Neural cell (in vitro differentiated cells): ENCODE data around the gene WFIKKN1. TPM values are rescaled to one million over a fixed set of nuclear protein-coding genes. Genes with fewer than 3 reads are reported as not detected.

Experiments
- H2AFZ ChIP-seq: fragments of 200-600, 300-800 bp; sonication (generic), shearing (Covaris generic); 2 replicates; pipeline ENCODE4 v1.6.0; 2014; ENCODE audit warnings: low read depth, mild to moderate bottlenecking, antibody characterized with exemption, low read length, moderate library complexity
- H3F3A ChIP-seq: fragments of 200-600 bp; shearing (Covaris generic); 2 replicates; pipeline ENCODE4 v1.6.1; 2016; ENCODE audit warnings: mild to moderate bottlenecking, moderate library complexity, mixed read lengths, antibody characterized with exemption, low read length; ENCODE audit not compliant: insufficient read depth, poor library complexity, severe bottlenecking
- H3K27ac ChIP-seq: fragments of 200-600, 300-800 bp; sonication (generic), shearing (Covaris generic); 2 replicates; pipeline ENCODE4 v1.5.1; 2014; ENCODE audit warnings: mild to moderate bottlenecking, low read length, moderate library complexity
- H3K27me3 ChIP-seq: fragments of 300-800, 200-600 bp; sonication (generic), shearing (Covaris generic); 2 replicates; pipeline ENCODE4 v1.6.0; 2014; ENCODE audit warnings: mild to moderate bottlenecking, low read depth, low read length, moderate library complexity; ENCODE audit not compliant: insufficient read depth
- H3K36me3 ChIP-seq: fragments of 300-800, 200-600 bp; sonication (generic), shearing (Covaris generic); 2 replicates; pipeline ENCODE4 v1.5.1; 2014; ENCODE audit warnings: mild to moderate bottlenecking, antibody characterized with exemption, low read length, moderate library complexity; ENCODE audit not compliant: insufficient read depth
- H3K4me2 ChIP-seq: fragments of 300-800, 200-600 bp; sonication (generic), shearing (Covaris generic); 2 replicates; pipeline ENCODE4 v1.6.0; 2014; ENCODE audit warnings: mild to moderate bottlenecking, low read length
- H3K4me3 ChIP-seq: fragments of 300-800, 200-600 bp; sonication (generic), shearing (Covaris generic); 2 replicates; pipeline ENCODE4 v1.5.1; 2014; ENCODE audit warnings: mild to moderate bottlenecking, low read length, moderate library complexity
- H3K79me2 ChIP-seq: fragments of 200-600 bp; shearing (Covaris generic); replicated peaks from 2 replicates; pipeline ENCODE4 v1.6.0; 2014; ENCODE audit warnings: mild to moderate bottlenecking, low read length, moderate library complexity; ENCODE audit not compliant: insufficient read depth
- H3K9ac ChIP-seq: fragments of 300-800, 200-600 bp; sonication (generic), shearing (Covaris generic); 2 replicates; pipeline ENCODE4 v1.6.1; 2016; ENCODE audit warnings: mild to moderate bottlenecking, low read length, mixed read lengths
- H3K9me2 ChIP-seq: fragments of 200-600 bp; shearing (Covaris generic); 2 replicates; pipeline ENCODE4 v1.6.1; 2016; ENCODE audit warnings: mild to moderate bottlenecking, low read length, mixed read lengths; ENCODE audit not compliant: insufficient read depth
- H3K9me3 ChIP-seq: fragments of 200-600, 300-800 bp; sonication (generic), shearing (Covaris generic); 2 replicates; pipeline ENCODE4 v1.6.1; 2016; ENCODE audit warnings: mild to moderate bottlenecking, mixed run types, low read length, moderate library complexity, mixed read lengths
- H4K20me1 ChIP-seq: fragments of 200-600 bp; shearing (Covaris generic); 2 replicates; pipeline ENCODE4 v1.6.1; 2016; ENCODE audit warnings: mild to moderate bottlenecking, mixed run types; ENCODE audit not compliant: insufficient read depth
- CTCF ChIP-seq: fragments of 450-650 bp; IDR thresholded peaks from 2 replicates; pipeline ENCODE4 v1.5.1; 2014; ENCODE audit warnings: antibody characterized with exemption, mild to moderate bottlenecking, moderate library complexity; ENCODE audit not compliant: poor library complexity, severe bottlenecking
- EP300 ChIP-seq: fragments of 450-650 bp; conservative IDR thresholded peaks from 2 replicates; pipeline ENCODE4 v1.6.1; 2014; ENCODE audit warnings: antibody characterized with exemption, mild to moderate bottlenecking, moderate library complexity; ENCODE audit not compliant: poor library complexity, severe bottlenecking
- EZH2 ChIP-seq: fragments of 200-600, 300-800 bp; shearing (Covaris generic), sonication (generic); IDR thresholded peaks from 2 replicates; pipeline ENCODE4 v1.6.1; 2014; ENCODE audit warnings: antibody characterized with exemption, low read length, borderline replicate concordance, mild to moderate bottlenecking; ENCODE audit not compliant: insufficient read depth, poor library complexity, severe bottlenecking
- MXI1 ChIP-seq: fragments of 450-650 bp; conservative IDR thresholded peaks from 2 replicates; pipeline ENCODE4 v1.6.1; 2014; ENCODE audit warnings: antibody characterized with exemption, mild to moderate bottlenecking; ENCODE audit not compliant: poor library complexity, severe bottlenecking
- POLR2AphosphoS5 ChIP-seq: IDR thresholded peaks from 2 replicates; pipeline ENCODE4 v1.6.1; 2012
- RAD21 ChIP-seq: fragments of 450-650 bp; conservative IDR thresholded peaks from 2 replicates; pipeline ENCODE4 v1.6.1; 2014; ENCODE audit warnings: antibody characterized with exemption, mild to moderate bottlenecking, moderate library complexity
- REST ChIP-seq: IDR thresholded peaks from 2 replicates; pipeline ENCODE4 v1.6.1; 2012; ENCODE audit warnings: borderline replicate concordance
- SMC3 ChIP-seq: fragments of 450-650 bp; conservative IDR thresholded peaks from 2 replicates; pipeline ENCODE4 v1.6.1; 2014; ENCODE audit warnings: antibody characterized with exemption, mild to moderate bottlenecking, moderate library complexity; ENCODE audit not compliant: poor library complexity
- TAF1 ChIP-seq: IDR thresholded peaks from 2 replicates; pipeline ENCODE4 v1.6.1; 2012; ENCODE audit warnings: low read depth
- polyA plus RNA-seq: library from polyadenylated mRNA; depleted of rRNA; stranded (reverse); fragments of >200 nt; gene quantifications from 2 replicates; pipeline ENCODE4 v1.2.3, GENCODE V29; 2014

Gene WFIKKN1
- polyA plus RNA-seq, 1 donor from 2014 or later, result 0.43 TPM

GRCh38 chr16:586047-586644, 44.6 kb upstream of the WFIKKN1 start:
- Histone ChIP-seq H3K27me3 (no peaks in the 10 kb centered on the region), H3K4me3 (no peak overlapping the region), H3K27ac (no peak overlapping the region), H3K9me3 (no peaks in the 10 kb centered on the region), H3K36me3 (no peaks in the 10 kb centered on the region), H3K9ac (no peak overlapping the region), H2AFZ (no peak overlapping the region), H4K20me1 (no peaks in the 10 kb centered on the region), H3K9me2 (no peaks in the 10 kb centered on the region), H3K79me2 (peaks cover 9% of the 10 kb centered on the region), H3F3A (no peaks in the 10 kb centered on the region), H3K4me2 (no peak overlapping the region)
- TF ChIP-seq MXI1, result no peak
- TF ChIP-seq EZH2, result no peak
- no peak for TF ChIP-seq TAF1
- no peak for TF ChIP-seq EP300
- no peak for TF ChIP-seq RAD21
- TF ChIP-seq CTCF, result no peak
- no peak for TF ChIP-seq SMC3
- no peak for TF ChIP-seq REST

GRCh38 chr16:586645-587590, 43.9 kb upstream of the WFIKKN1 start:
- Histone ChIP-seq H2AFZ (no peak overlapping the region), H3K27ac (no peak overlapping the region), H3K79me2 (peaks cover 15% of the 10 kb centered on the region), H3K27me3 (no peaks in the 10 kb centered on the region), H3K9me2 (no peaks in the 10 kb centered on the region), H3K4me3 (no peak overlapping the region), H3K4me2 (no peak overlapping the region), H3K36me3 (no peaks in the 10 kb centered on the region), H3K9ac (no peak overlapping the region), H4K20me1 (no peaks in the 10 kb centered on the region), H3K9me3 (no peaks in the 10 kb centered on the region), H3F3A (no peaks in the 10 kb centered on the region)
- no peak for TF ChIP-seq RAD21
- no peak for TF ChIP-seq CTCF
- TF ChIP-seq EP300, result no peak
- no peak for TF ChIP-seq MXI1
- no peak for TF ChIP-seq REST
- no peak for TF ChIP-seq SMC3
- TF ChIP-seq EZH2, result no peak
- TF ChIP-seq POLR2AphosphoS5, result no peak
- no peak for TF ChIP-seq TAF1
